Measurements from ENCODE around the gene QSOX2.

GRCh38 chr9:136247947-136248637, 2.5 kb upstream of the QSOX2 start:
- no peak for TF ChIP-seq CTCF (conservative IDR thresholded peaks at IDR 0.05)
- TF ChIP-seq EZH2 (IDR thresholded peaks at IDR 0.05; ENCODE audit: low read depth): no peak
